GM18861 (cell line): ENCODE data around the gene TINCR.
"Not testable (repeated sequence)": the region's sequence is repeated elsewhere in the genome, so short reads cannot be mapped to it uniquely, and the experiment has no call there.

Experiments
- ATAC-seq: cut with Tn5 transposase; IDR thresholded peaks from one replicate; pipeline ENCODE4 v1.9.1; 2021; ENCODE audit not compliant: unreplicated experiment

The TINCR gene

GRCh38 chr19:5561559-5561958 lies 6.2 kb downstream of the TINCR start:
- no peak for ATAC-seq

DNA sequence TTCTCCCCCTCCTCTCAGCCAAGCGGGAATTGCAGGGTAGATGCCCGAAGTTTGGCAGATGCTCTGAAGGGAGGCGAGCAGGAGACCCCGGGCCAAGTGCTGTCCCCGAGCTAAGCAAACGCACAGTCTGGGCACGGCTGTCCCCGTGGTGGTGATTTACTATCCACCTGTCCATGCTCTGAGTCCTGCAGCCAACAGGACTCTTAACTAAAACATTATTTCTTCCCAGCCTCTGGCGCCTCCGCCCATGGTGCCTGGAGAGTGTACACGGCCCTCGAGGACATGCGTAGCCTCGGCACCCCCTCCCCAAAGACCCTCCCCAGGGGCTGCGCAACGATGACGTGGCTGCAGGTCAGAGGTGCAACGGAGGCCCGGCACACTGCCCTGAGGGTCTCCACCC lies 7.6 kb downstream of the TINCR start:
- ATAC-seq = no peak

GRCh38 chr19:5559804-5560133 lies 8.0 kb downstream of the TINCR start:
- no peak for ATAC-seq

- no peak for ATAC-seq
These were observed 9.6 kb downstream of the TINCR start for GRCh38 chr19:5558101-5558621.

DNA sequence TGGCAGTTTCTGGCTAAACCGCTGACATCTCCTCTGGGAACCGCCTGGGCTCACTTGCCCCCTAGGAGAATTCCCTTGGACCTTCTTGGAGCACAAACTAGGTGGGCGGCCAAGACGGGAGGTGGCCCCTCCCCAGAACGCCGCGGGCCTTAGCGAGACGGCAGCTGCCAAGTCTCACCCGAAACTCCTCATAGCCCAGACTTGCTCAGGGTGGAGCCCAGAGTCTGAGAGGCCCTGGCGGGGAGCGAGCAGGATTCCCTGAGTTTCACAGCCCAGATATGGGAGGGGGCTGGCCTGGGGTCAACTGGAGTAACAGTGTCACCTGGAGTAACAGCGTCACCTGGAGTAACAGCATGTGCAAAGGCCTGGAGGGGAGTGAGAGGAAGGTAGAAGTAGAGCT lies 10.1 kb downstream of the TINCR start:
- ATAC-seq = no peak

DNA sequence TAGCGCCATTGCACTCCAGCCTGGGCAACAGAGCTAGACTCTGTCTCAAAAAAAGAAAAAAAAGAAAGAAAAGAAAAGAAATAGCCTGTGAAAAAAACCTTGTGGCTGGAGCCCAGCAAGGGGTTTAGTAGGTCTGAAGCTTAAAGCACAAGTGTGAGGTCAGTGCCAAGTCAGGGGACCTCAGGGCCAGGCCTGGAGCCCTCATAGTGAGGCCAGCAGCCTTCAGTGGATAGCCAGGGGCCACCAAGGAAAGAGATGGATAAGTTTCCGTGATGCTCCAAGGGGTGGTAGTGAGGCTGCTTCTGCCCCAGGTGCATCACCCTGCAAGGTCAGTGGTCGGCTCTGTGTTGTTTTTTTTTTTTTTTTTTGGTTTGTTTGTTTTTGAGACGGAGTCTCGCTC lies 12.9 kb downstream of the TINCR start:
- no peak for ATAC-seq

DNA sequence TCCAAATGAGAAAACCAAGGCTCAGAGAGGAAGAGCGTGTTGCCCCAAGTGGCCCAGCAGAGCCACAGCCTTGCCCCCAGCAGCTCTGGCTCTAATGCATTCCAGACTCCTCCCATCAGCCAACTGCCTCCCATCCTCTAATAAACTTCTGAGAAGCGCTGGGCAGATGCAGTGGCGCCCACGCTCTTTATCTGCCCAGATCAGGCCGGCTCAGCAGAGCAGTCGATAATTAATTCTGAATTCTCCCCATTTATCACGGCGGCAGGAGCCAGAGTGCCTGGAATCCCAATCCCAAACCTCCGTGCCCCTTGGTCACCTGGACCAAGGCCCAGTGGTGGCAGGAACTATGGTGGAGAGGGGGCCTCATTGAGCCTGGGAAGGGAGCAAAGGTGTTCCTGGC lies 13.9 kb downstream of the TINCR start:
- no peak for ATAC-seq

- no peak for ATAC-seq
These were observed 19.9 kb downstream of the TINCR start for GRCh38 chr19:5547881-5548280.

GRCh38 chr19:5545984-5546383 lies 21.8 kb downstream of the TINCR start:
- no peak for ATAC-seq

GRCh38 chr19:5545051-5545450 lies 22.7 kb downstream of the TINCR start:
- no peak for ATAC-seq

GRCh38 chr19:5542665-5543064 lies 25.1 kb downstream of the TINCR start:
- no peak for ATAC-seq

DNA sequence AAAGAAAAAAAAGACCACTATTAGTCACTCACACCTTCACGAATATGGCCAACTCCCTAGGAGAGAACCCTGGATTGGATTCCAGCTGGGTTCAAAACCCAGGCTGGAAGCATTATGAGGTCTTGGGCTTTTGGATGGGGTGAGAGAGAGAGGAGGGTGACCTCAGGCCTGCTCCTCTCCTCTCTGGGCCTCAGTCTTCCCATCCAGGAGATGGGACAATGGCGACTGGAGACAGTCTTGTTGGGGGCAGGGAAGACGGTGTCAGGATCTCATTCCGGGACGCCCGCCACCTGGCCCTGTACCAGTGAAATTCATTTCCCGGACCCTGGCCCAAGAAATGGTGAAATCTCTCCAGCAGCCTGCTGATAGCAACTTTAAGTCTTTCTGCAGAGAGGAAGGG lies 26.3 kb downstream of the TINCR start:
- no peak for ATAC-seq

DNA sequence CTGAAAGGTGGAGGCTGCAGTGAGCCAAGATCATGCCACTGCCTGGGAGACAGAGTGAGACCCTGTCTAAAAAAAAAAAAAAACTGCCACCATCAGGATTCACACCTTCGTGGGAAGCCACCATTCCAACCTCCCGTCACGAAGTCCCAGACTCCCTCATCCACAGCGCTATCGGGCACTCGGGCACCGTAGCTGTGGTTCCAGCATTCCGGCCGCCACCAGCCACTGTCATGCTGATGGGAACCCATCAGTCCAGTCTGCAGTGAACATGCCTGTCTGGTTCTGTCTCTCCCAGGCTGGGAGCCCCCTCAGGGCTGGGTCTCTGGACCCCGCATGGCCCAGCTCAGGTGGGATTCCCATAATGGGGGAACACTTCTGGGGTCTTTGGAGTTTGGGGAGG lies 27.5 kb downstream of the TINCR start:
- ATAC-seq = no peak

- ATAC-seq = no peak
These were observed 29.9 kb downstream of the TINCR start for GRCh38 chr19:5537870-5538269.

GRCh38 chr19:5536982-5537579 lies 30.7 kb downstream of the TINCR start:
- not testable (repeated sequence) for ATAC-seq

GRCh38 chr19:5536337-5536894 lies 31.3 kb downstream of the TINCR start:
- ATAC-seq = no peak

GRCh38 chr19:5534787-5535586 lies 32.8 kb downstream of the TINCR start:
- no peak for ATAC-seq

GRCh38 chr19:5533257-5533656 lies 34.5 kb downstream of the TINCR start:
- no peak for ATAC-seq

GRCh38 chr19:5530701-5531100 lies 37.1 kb downstream of the TINCR start:
- ATAC-seq = no peak

GRCh38 chr19:5526691-5527090 lies 41.1 kb downstream of the TINCR start:
- no peak for ATAC-seq

- ATAC-seq = no peak
These were observed 43.7 kb downstream of the TINCR start for GRCh38 chr19:5524081-5524480.

DNA sequence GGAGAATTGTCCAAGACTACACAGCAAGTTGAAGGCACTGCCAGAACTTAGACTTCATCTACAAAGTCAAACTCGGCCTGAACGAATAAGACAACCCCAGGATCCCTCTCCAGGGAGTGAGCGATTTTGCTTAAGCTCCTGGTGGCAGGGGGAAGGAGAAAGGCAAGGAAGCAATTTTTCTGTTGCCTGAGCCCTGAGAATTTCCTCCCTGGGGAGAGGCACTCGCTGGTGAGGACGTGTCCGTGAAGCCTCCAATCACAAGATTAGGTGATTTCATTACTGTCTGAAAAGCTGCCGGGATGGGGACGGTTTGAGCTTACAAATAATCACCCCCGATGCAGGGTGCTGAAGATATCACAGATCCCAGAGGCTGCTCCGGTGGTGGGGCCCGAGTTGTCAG lies 45.6 kb downstream of the TINCR start:
- no peak for ATAC-seq
